HepG2 (cell line): ENCODE measurements around the gene FALEC. TPM values are rescaled to one million over a fixed set of nuclear protein-coding genes. Genes with fewer than 3 reads are reported as not detected.

Source experiments
- CHD4 ChIP-seq: fragments of 200-600 bp; sonication (generic); IDR thresholded peaks from 2 replicates; pipeline ENCODE4 v1.7.0; 2017; ENCODE audit warnings: mild to moderate bottlenecking, low read length, borderline replicate concordance
- ELF4 ChIP-seq: sonication (generic); formaldehyde crosslinking; IDR thresholded peaks from 2 replicates; pipeline ENCODE4 v1.5.0; 2020; ENCODE audit warnings: missing genetic modification reagents, mild to moderate bottlenecking, moderate library complexity, borderline replicate concordance
- HDAC1 ChIP-seq: sonication (generic); formaldehyde crosslinking; IDR thresholded peaks from 2 replicates; pipeline ENCODE4 v1.5.1; 2020; ENCODE audit warnings: mild to moderate bottlenecking, missing genetic modification reagents
- HOXA3 ChIP-seq: sonication (generic); formaldehyde crosslinking; IDR thresholded peaks from 2 replicates; pipeline ENCODE4 v1.5.0; 2020; ENCODE audit warnings: missing genetic modification reagents
- KAT7 ChIP-seq: IDR thresholded peaks from 2 replicates; pipeline ENCODE4 v1.6.1; 2018; ENCODE audit warnings: borderline replicate concordance, missing compliant biosample characterization
- NR2F1 ChIP-seq, 2 experiments: fragments of 450-650 bp in 1 of 2; formaldehyde crosslinking in 1 of 2; IDR thresholded peaks; 2 replicates each; pipeline versions ENCODE4 v1.5.0 to v1.6.1; 2016 to 2020; ENCODE audit warnings: mild to moderate bottlenecking in 1 of 2, missing compliant biosample characterization in 1 of 2, missing genetic modification reagents in 1 of 2, moderate library complexity in 1 of 2
- PHF21A ChIP-seq: sonication (generic); formaldehyde crosslinking; IDR thresholded peaks from 2 replicates; pipeline ENCODE4 v1.5.0; 2020; ENCODE audit warnings: mild to moderate bottlenecking, missing genetic modification reagents
- RCOR2 ChIP-seq: IDR thresholded peaks from 2 replicates; pipeline ENCODE4 v1.6.1; 2016; ENCODE audit warnings: missing biosample characterization, missing genetic modification reagents
- SNRNP70 ChIP-seq: fragments of 200-400 bp; formaldehyde crosslinking; IDR thresholded peaks from 2 replicates; pipeline ENCODE4 v1.6.1; 2017; ENCODE audit warnings: mild to moderate bottlenecking, low read depth, low read length, moderate library complexity
- SP5 ChIP-seq: IDR thresholded peaks from 2 replicates; pipeline ENCODE4 v1.6.1; 2016; ENCODE audit warnings: low read depth, borderline replicate concordance
- STAG1 ChIP-seq: sonication (generic); formaldehyde crosslinking; IDR thresholded peaks from 2 replicates; pipeline ENCODE4 v1.4.0; 2020; ENCODE audit warnings: missing genetic modification reagents
- TARDBP ChIP-seq: sonication (generic); formaldehyde crosslinking; IDR thresholded peaks from 2 replicates; pipeline ENCODE4 v1.8.0; 2022; ENCODE audit warnings: mild to moderate bottlenecking, missing genetic modification reagents
- TCF7 ChIP-seq: sonication (generic); IDR thresholded peaks from 2 replicates; pipeline ENCODE4 v1.6.1; 2016; ENCODE audit warnings: antibody characterized with exemption, low read depth
- ZNF207 ChIP-seq: fragments of 450-650 bp; IDR thresholded peaks from 2 replicates; pipeline ENCODE4 v1.6.1; 2016; ENCODE audit warnings: antibody characterized with exemption, borderline replicate concordance
- ZNF230 ChIP-seq: sonication (generic); formaldehyde crosslinking; IDR thresholded peaks from 2 replicates; pipeline ENCODE4 v1.4.0; 2020; ENCODE audit warnings: mild to moderate bottlenecking, missing genetic modification reagents
- ZNF563 ChIP-seq: sonication (generic); formaldehyde crosslinking; IDR thresholded peaks from 2 replicates; pipeline ENCODE4 v1.8.0; 2022; ENCODE audit warnings: mild to moderate bottlenecking, moderate library complexity, missing genetic modification reagents
- ZNF672 ChIP-seq: sonication (generic); formaldehyde crosslinking; IDR thresholded peaks from 2 replicates; pipeline ENCODE4 v1.8.1; 2022; ENCODE audit warnings: missing genetic modification reagents
- ZNF747 ChIP-seq: sonication (generic); formaldehyde crosslinking; IDR thresholded peaks from 2 replicates; pipeline ENCODE4 v1.8.1; 2023; ENCODE audit warnings: missing genetic modification reagents, mild to moderate bottlenecking, borderline replicate concordance
- ZNF75D ChIP-seq: sonication (generic); formaldehyde crosslinking; IDR thresholded peaks from 2 replicates; pipeline ENCODE4 v1.8.1; 2023; ENCODE audit warnings: missing genetic modification reagents, mild to moderate bottlenecking, borderline replicate concordance
- ZSCAN9 ChIP-seq: IDR thresholded peaks from 2 replicates; pipeline ENCODE4 v1.6.1; 2016; ENCODE audit warnings: borderline replicate concordance
- polyA plus RNA-seq, 8 experiments: library from polyadenylated mRNA; depleted of rRNA in 3 of 8; stranded (reverse) in 7 of 8; unstranded in 1 of 8; fragments of >200 nt; fragmentation: Illumina TruSeq in 4 of 8; extraction: Trizol in 4 of 8; gene quantifications; 2 replicates each; pipeline versions ENCODE4 v1.2.1 to v1.2.3, GENCODE V29; 2011 to 2016; ENCODE audit warnings: low read depth in 4 of 8, missing spikeins in 1 of 8, mixed read lengths in 1 of 8; ENCODE audit not compliant: insufficient read depth in 1 of 8
- total RNA-seq, 5 experiments: library from RNA; depleted of rRNA; stranded (reverse); fragments of >200 nt; fragmentation: Illumina TruSeq; extraction: Trizol; gene quantifications; 2 replicates each; pipeline ENCODE4 v1.2.3, GENCODE V29; 2016; ENCODE audit warnings: low read depth in 1 of 5
- TF ChIP-seq, protein P1 (sequence below): sonication (generic); formaldehyde crosslinking; IDR thresholded peaks from 2 replicates; pipeline ENCODE4 v1.8.0; 2022; ENCODE audit warnings: mild to moderate bottlenecking, missing genetic modification reagents; ENCODE audit not compliant: insufficient replicate concordance
- TF ChIP-seq, protein P2 (sequence below): sonication (generic); formaldehyde crosslinking; IDR thresholded peaks from 2 replicates; pipeline ENCODE4 v1.5.0; 2020; ENCODE audit warnings: mild to moderate bottlenecking, missing genetic modification reagents
- TF ChIP-seq, protein P3 (sequence below): sonication (generic); formaldehyde crosslinking; IDR thresholded peaks from 2 replicates; pipeline ENCODE4 v1.4.0; 2020; ENCODE audit warnings: missing genetic modification reagents, borderline replicate concordance

The FALEC gene
- total and polyA plus RNA-seq, 2 of the 13 experiments (the other 11 are each of a cell fraction or from before 2014, with no cell fraction given), result 0.33 to 0.71 TPM

DNA sequence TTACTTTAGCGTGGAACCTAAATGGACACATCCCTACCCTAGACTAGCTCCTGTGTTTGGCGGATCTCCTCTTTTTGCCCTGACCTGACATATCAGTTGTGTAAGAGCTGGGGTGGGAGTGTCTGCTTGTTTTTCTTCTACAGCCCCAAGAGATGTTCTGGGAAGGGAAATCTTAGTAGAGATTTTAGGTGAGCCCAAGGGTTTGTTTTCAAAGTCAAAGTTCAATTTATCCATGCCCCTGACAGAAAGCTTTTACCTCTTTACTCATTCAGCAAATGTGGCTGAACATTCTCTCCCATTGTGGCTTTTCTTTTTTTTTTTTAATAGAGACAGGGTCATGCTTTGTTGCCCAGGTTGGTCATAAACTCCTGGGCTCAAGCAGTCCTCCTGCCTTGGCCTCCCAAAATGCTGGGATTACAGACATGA, 35.6 kb upstream of the FALEC start (continued):
- TF ChIP-seq PHF21A (CRISPR knock-in tag) (peak; percentile 58; the same call in 1 of the 2 replicates), NR2F1 (CRISPR knock-in tag; IDR thresholded peaks at IDR 0.05) (no peak), ZNF672 (0 out of 2 replicates have a peak, but pooled peaks have one; percentile 62), ZNF563 (no peak), ELF4 (CRISPR knock-in tag) (no peak), ZNF230 (CRISPR knock-in tag) (no peak), ZSCAN9 (CRISPR knock-in tag) (no peak), ZNF207 (no peak), KAT7 (CRISPR knock-in tag) (no peak), ZNF747 (CRISPR knock-in tag) (no peak), SP5 (peak; percentile 50; the same call in 1 of the 2 replicates), TARDBP (0 out of 2 replicates have a peak, but pooled peaks have one; percentile 43), CHD4 (no peak), SNRNP70 (no peak), RCOR2 (CRISPR knock-in tag) (0 out of 2 replicates have a peak, but pooled peaks have one; percentile 42), TCF7 (no peak), HOXA3 (peak; percentile 44; the same call in 1 of the 2 replicates), HDAC1 (CRISPR knock-in tag) (no peak; the same call in 1 of the 2 replicates), STAG1 (CRISPR knock-in tag) (0 out of 2 replicates have a peak, but pooled peaks have one; percentile 9), ZNF75D (CRISPR knock-in tag) (no peak)
- TF ChIP-seq, protein P1, sequence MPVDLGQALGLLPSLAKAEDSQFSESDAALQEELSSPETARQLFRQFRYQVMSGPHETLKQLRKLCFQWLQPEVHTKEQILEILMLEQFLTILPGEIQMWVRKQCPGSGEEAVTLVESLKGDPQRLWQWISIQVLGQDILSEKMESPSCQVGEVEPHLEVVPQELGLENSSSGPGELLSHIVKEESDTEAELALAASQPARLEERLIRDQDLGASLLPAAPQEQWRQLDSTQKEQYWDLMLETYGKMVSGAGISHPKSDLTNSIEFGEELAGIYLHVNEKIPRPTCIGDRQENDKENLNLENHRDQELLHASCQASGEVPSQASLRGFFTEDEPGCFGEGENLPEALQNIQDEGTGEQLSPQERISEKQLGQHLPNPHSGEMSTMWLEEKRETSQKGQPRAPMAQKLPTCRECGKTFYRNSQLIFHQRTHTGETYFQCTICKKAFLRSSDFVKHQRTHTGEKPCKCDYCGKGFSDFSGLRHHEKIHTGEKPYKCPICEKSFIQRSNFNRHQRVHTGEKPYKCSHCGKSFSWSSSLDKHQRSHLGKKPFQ (CRISPR knock-in tag), result no peak
- TF ChIP-seq, protein P2, sequence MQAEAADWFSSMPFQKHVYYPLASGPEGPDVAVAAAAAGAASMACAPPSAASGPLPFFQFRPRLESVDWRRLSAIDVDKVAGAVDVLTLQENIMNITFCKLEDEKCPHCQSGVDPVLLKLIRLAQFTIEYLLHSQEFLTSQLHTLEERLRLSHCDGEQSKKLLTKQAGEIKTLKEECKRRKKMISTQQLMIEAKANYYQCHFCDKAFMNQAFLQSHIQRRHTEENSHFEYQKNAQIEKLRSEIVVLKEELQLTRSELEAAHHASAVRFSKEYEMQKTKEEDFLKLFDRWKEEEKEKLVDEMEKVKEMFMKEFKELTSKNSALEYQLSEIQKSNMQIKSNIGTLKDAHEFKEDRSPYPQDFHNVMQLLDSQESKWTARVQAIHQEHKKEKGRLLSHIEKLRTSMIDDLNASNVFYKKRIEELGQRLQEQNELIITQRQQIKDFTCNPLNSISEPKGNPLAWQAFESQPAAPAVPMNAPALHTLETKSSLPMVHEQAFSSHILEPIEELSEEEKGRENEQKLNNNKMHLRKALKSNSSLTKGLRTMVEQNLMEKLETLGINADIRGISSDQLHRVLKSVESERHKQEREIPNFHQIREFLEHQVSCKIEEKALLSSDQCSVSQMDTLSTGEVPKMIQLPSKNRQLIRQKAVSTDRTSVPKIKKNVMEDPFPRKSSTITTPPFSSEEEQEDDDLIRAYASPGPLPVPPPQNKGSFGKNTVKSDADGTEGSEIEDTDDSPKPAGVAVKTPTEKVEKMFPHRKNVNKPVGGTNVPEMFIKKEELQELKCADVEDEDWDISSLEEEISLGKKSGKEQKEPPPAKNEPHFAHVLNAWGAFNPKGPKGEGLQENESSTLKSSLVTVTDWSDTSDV (CRISPR knock-in tag), result no peak
- TF ChIP-seq, protein P3, sequence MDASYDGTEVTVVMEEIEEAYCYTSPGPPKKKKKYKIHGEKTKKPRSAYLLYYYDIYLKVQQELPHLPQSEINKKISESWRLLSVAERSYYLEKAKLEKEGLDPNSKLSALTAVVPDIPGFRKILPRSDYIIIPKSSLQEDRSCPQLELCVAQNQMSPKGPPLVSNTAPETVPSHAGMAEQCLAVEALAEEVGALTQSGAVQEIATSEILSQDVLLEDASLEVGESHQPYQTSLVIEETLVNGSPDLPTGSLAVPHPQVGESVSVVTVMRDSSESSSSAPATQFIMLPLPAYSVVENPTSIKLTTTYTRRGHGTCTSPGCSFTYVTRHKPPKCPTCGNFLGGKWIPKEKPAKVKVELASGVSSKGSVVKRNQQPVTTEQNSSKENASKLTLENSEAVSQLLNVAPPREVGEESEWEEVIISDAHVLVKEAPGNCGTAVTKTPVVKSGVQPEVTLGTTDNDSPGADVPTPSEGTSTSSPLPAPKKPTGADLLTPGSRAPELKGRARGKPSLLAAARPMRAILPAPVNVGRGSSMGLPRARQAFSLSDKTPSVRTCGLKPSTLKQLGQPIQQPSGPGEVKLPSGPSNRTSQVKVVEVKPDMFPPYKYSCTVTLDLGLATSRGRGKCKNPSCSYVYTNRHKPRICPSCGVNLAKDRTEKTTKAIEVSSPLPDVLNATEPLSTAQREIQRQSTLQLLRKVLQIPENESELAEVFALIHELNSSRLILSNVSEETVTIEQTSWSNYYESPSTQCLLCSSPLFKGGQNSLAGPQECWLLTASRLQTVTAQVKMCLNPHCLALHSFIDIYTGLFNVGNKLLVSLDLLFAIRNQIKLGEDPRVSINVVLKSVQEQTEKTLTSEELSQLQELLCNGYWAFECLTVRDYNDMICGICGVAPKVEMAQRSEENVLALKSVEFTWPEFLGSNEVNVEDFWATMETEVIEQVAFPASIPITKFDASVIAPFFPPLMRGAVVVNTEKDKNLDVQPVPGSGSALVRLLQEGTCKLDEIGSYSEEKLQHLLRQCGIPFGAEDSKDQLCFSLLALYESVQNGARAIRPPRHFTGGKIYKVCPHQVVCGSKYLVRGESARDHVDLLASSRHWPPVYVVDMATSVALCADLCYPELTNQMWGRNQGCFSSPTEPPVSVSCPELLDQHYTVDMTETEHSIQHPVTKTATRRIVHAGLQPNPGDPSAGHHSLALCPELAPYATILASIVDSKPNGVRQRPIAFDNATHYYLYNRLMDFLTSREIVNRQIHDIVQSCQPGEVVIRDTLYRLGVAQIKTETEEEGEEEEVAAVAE (CRISPR knock-in tag), result no peak
